Measurements from ENCODE around the gene RNF214. TPM values are rescaled to one million over a fixed set of nuclear protein-coding genes. Genes with fewer than 3 reads are reported as not detected.
A peak's percentile ranks its signal among the peaks of the same experiment; 100 is the strongest.
"Not testable (repeated sequence)": the region's sequence is repeated elsewhere in the genome, so short reads cannot be mapped to it uniquely, and the experiment has no call there.

Gene RNF214
- total and polyA plus RNA-seq, 5 donors from 2014 or later, result 51.0 to 69.6 (median 54.6) TPM

GRCh38 chr11:117315285-117316196 lies 83.1 kb downstream of the RNF214 start:
- Mint-ChIP-seq H3K4me3 (peak overlapping the region; percentile 74 to 90 (median 88)), H3K4me1 (peaks cover 4 to 18% (median 10%) of the 10 kb centered on the region in 4 donors), H3K27ac (peak overlapping the region in 2 of 3 donors; percentile 71 to 72), H3K27me3 (peaks cover 66% of the 10 kb centered on the region), H3K9me3 (no peaks in the 10 kb centered on the region), H3K36me3 (no peaks in the 10 kb centered on the region)
- Histone ChIP-seq H3K27ac (ENCODE audit: insufficient read depth, low read length, poor library complexity, severe bottlenecking) (no peak overlapping the region), H3K4me3 (ENCODE audit: low read depth, low read length) (peak overlapping the region; percentile 18), H3K4me1 (ENCODE audit: control insufficient read depth, insufficient read depth, low read length, poor library complexity, severe bottlenecking) (peaks cover 17% of the 10 kb centered on the region), H3K9me3 (ENCODE audit: control insufficient read depth in 2 of 2, low read length in 2 of 2) (no peaks in the 10 kb centered on the region), H3K36me3 (ENCODE audit: control insufficient read depth, insufficient read depth, low read length) (no peaks in the 10 kb centered on the region), H3K27me3 (ENCODE audit: control insufficient read depth, insufficient read depth, low read length) (peaks cover 6% of the 10 kb centered on the region)
- peak in 2 of 3 donors; percentile 10 to 17 for DNase-seq
- ATAC-seq (ENCODE audit: low read depth in 2 of 2), result peak; percentile 57 to 64

GRCh38 chr11:117316197-117316961 lies 83.9 kb downstream of the RNF214 start, which contains the start of gene BACE1:
BACE1 (minus strand) TSS chr11:117316256; CDS start chr11:117315795, 461 bp downstream.
- H3K36me3 Mint-ChIP-seq, result no peaks in the 10 kb centered on the region
- H3K9me3 ChIP-seq (ENCODE audit: control insufficient read depth in 2 of 2, low read length in 2 of 2), result no peaks in the 10 kb centered on the region
- ATAC-seq (ENCODE audit: low read depth in 2 of 2) (peak in 1 of 2 donors; percentile 29), DNase-seq (peak in 1 of 3 donors; percentile 19)
- peaks cover 66% of the 10 kb centered on the region for H3K27me3 Mint-ChIP-seq
- peaks cover 17% of the 10 kb centered on the region for H3K4me1 ChIP-seq (ENCODE audit: control insufficient read depth, insufficient read depth, low read length, poor library complexity, severe bottlenecking)
- H3K36me3 ChIP-seq (ENCODE audit: control insufficient read depth, insufficient read depth, low read length), result no peaks in the 10 kb centered on the region
- peak within 1 kb of the TSS; percentile 74 to 90 (median 88) for H3K4me3 Mint-ChIP-seq
- peak within 1 kb of the TSS; percentile 60 for H3K4me3 ChIP-seq (ENCODE audit: low read depth, low read length)
- peaks cover 6% of the 10 kb centered on the region for H3K27me3 ChIP-seq (ENCODE audit: control insufficient read depth, insufficient read depth, low read length)
- peaks cover 4 to 16% (median 10%) of the 10 kb centered on the region in 4 donors for H3K4me1 Mint-ChIP-seq
- no peaks in the 10 kb centered on the region for H3K9me3 Mint-ChIP-seq
- no peak within 1 kb of the TSS for H3K27ac ChIP-seq (ENCODE audit: insufficient read depth, low read length, poor library complexity, severe bottlenecking)
- H3K27ac Mint-ChIP-seq, result peak within 1 kb of the TSS; percentile 48 to 72 (median 71)

- Mint-ChIP-seq H3K4me1 (peaks cover 4 to 16% (median 11%) of the 10 kb centered on the region in 4 donors), H3K9me3 (peaks cover 0 to 1% (median 0%) of the 10 kb centered on the region in 7 donors), H3K36me3 (no peaks in the 10 kb centered on the region), H3K4me3 (no peak overlapping the region), H3K27ac (no peak overlapping the region), H3K27me3 (peaks cover 55% of the 10 kb centered on the region)
- Histone ChIP-seq H3K4me3 (ENCODE audit: low read depth, low read length) (no peak overlapping the region), H3K4me1 (ENCODE audit: control insufficient read depth, insufficient read depth, low read length, poor library complexity, severe bottlenecking) (peaks cover 17% of the 10 kb centered on the region), H3K9me3 (ENCODE audit: control insufficient read depth in 2 of 2, low read length in 2 of 2) (no peaks in the 10 kb centered on the region), H3K36me3 (ENCODE audit: control insufficient read depth, insufficient read depth, low read length) (no peaks in the 10 kb centered on the region), H3K27me3 (ENCODE audit: control insufficient read depth, insufficient read depth, low read length) (peaks cover 6% of the 10 kb centered on the region), H3K27ac (ENCODE audit: insufficient read depth, low read length, poor library complexity, severe bottlenecking) (no peak overlapping the region)
- ATAC-seq (ENCODE audit: low read depth in 2 of 2) (no peak), DNase-seq (no peak)
Observed at GRCh38 chr11:117318738-117319137, 86.3 kb downstream of the RNF214 start.

- no peak overlapping the region for H3K4me3 ChIP-seq (ENCODE audit: low read depth, low read length)
- Mint-ChIP-seq H3K4me1 (peaks cover 4 to 13% (median 9%) of the 10 kb centered on the region in 4 donors), H3K36me3 (no peaks in the 10 kb centered on the region), H3K9me3 (peaks cover 0 to 1% (median 0%) of the 10 kb centered on the region in 7 donors), H3K27ac (no peak overlapping the region), H3K4me3 (peak overlapping the region in 1 of 4 donors; percentile 42), H3K27me3 (peaks cover 49% of the 10 kb centered on the region)
- peaks cover 6% of the 10 kb centered on the region for H3K27me3 ChIP-seq (ENCODE audit: control insufficient read depth, insufficient read depth, low read length)
- H3K9me3 ChIP-seq (ENCODE audit: control insufficient read depth in 2 of 2, low read length in 2 of 2), result no peaks in the 10 kb centered on the region
- peaks cover 17% of the 10 kb centered on the region for H3K4me1 ChIP-seq (ENCODE audit: control insufficient read depth, insufficient read depth, low read length, poor library complexity, severe bottlenecking)
- no peaks in the 10 kb centered on the region for H3K36me3 ChIP-seq (ENCODE audit: control insufficient read depth, insufficient read depth, low read length)
- DNase-seq (no peak), ATAC-seq (ENCODE audit: low read depth in 2 of 2) (no peak)
- H3K27ac ChIP-seq (ENCODE audit: insufficient read depth, low read length, poor library complexity, severe bottlenecking), result no peak overlapping the region
Observed at GRCh38 chr11:117319214-117319840, 86.9 kb downstream of the RNF214 start.

GRCh38 chr11:117327255-117327566 lies 94.7 kb downstream of the RNF214 start:
- peaks cover 9 to 21% (median 14%) of the 10 kb centered on the region in 4 donors for H3K4me1 Mint-ChIP-seq
- H3K4me3 Mint-ChIP-seq, result peak overlapping the region in 1 of 4 donors; percentile 57
- not testable (repeated sequence) for H3K27me3 ChIP-seq (ENCODE audit: control insufficient read depth, insufficient read depth, low read length); H3K9me3 Mint-ChIP-seq; H3K9me3 ChIP-seq (ENCODE audit: control insufficient read depth in 2 of 2, low read length in 2 of 2); H3K27me3 Mint-ChIP-seq; H3K36me3 Mint-ChIP-seq; H3K36me3 ChIP-seq (ENCODE audit: control insufficient read depth, insufficient read depth, low read length); ATAC-seq (ENCODE audit: low read depth in 2 of 2); DNase-seq
- peak overlapping the region; percentile 62 for H3K4me3 ChIP-seq (ENCODE audit: low read depth, low read length)
- peak overlapping the region; percentile 89 for H3K27ac ChIP-seq (ENCODE audit: insufficient read depth, low read length, poor library complexity, severe bottlenecking)
- peak overlapping the region in 1 of 3 donors; percentile 57 for H3K27ac Mint-ChIP-seq
- H3K4me1 ChIP-seq (ENCODE audit: control insufficient read depth, insufficient read depth, low read length, poor library complexity, severe bottlenecking), result peaks cover 20% of the 10 kb centered on the region

- peak; percentile 92 to 99 (median 95) for DNase-seq
- peaks cover 20% of the 10 kb centered on the region for H3K4me1 ChIP-seq (ENCODE audit: control insufficient read depth, insufficient read depth, low read length, poor library complexity, severe bottlenecking)
- no peaks in the 10 kb centered on the region for H3K36me3 ChIP-seq (ENCODE audit: control insufficient read depth, insufficient read depth, low read length)
- Mint-ChIP-seq H3K27ac (peak within 1 kb of the TSS in 2 of 3 donors; percentile 28 to 57), H3K36me3 (no peaks in the 10 kb centered on the region), H3K27me3 (peaks cover 5% of the 10 kb centered on the region), H3K4me1 (peaks cover 13 to 25% (median 14%) of the 10 kb centered on the region in 4 donors), H3K4me3 (peak within 1 kb of the TSS in 2 of 4 donors; percentile 41 to 57), H3K9me3 (peaks cover 0 to 1% (median 0%) of the 10 kb centered on the region in 7 donors)
- peak within 1 kb of the TSS; percentile 92 for H3K4me3 ChIP-seq (ENCODE audit: low read depth, low read length)
- no peaks in the 10 kb centered on the region for H3K27me3 ChIP-seq (ENCODE audit: control insufficient read depth, insufficient read depth, low read length)
- no peaks in the 10 kb centered on the region for H3K9me3 ChIP-seq (ENCODE audit: control insufficient read depth in 2 of 2, low read length in 2 of 2)
- ATAC-seq (ENCODE audit: low read depth in 2 of 2), result peak; percentile 94
- peak within 1 kb of the TSS; percentile 89 for H3K27ac ChIP-seq (ENCODE audit: insufficient read depth, low read length, poor library complexity, severe bottlenecking)
Observed at GRCh38 chr11:117327567-117328374, 95.3 kb downstream of the RNF214 start, which contains the start of gene CEP164. CEP164 (plus strand) TSS chr11:117327854; CDS start chr11:117338587, 10,733 bp downstream.
